DND-41 (cell line): ENCODE results near the gene SOCS3.
A peak's percentile ranks its signal among the peaks of the same experiment; 100 is the strongest.

ENCODE experiments used
- ATAC-seq: fragments of 200-7000 bp; cut with Tn5 transposase; 3 replicates; pipeline ENCODE4 v1.9.1; 2021; ENCODE audit warnings: low read depth; ENCODE audit not compliant: insufficient read depth
- DNase-seq: peaks from one replicate; pipeline ENCODE4 v3.0.0-alpha.2; 2020
- H2AFZ ChIP-seq: 2 replicates; pipeline ENCODE4 v1.6.0; 2012; ENCODE audit warnings: low read depth, low read length
- H3K27ac ChIP-seq: 2 replicates; pipeline ENCODE4 v1.5.1; 2012; ENCODE audit warnings: low read length, inconsistent platforms
- H3K27me3 ChIP-seq: fragments of 200-600 bp; sonication (generic); 2 replicates; pipeline ENCODE4 v1.6.0; 2012; ENCODE audit warnings: low read length, mild to moderate bottlenecking, inconsistent platforms; ENCODE audit not compliant: insufficient read depth, poor library complexity
- H3K36me3 ChIP-seq: 2 replicates; pipeline ENCODE4 v1.5.1; 2012; ENCODE audit warnings: low read length, inconsistent platforms; ENCODE audit not compliant: insufficient read depth
- H3K4me1 ChIP-seq: 2 replicates; pipeline ENCODE4 v1.5.1; 2012; ENCODE audit warnings: mild to moderate bottlenecking, low read length; ENCODE audit not compliant: insufficient read depth
- H3K4me2 ChIP-seq: 2 replicates; pipeline ENCODE4 v1.6.0; 2012; ENCODE audit warnings: mild to moderate bottlenecking, moderate library complexity, low read length, inconsistent platforms; ENCODE audit not compliant: insufficient read depth
- H3K4me3 ChIP-seq, 2 experiments: fragments of 200-600 bp in 1 of 2; shearing (Covaris generic) in 1 of 2; 2 replicates each; pipeline ENCODE4 v1.5.1; 2012 to 2016; ENCODE audit warnings: inconsistent platforms in 2 of 2, low read length in 2 of 2, mild to moderate bottlenecking in 2 of 2, low read depth in 1 of 2, moderate library complexity in 1 of 2
- H3K79me2 ChIP-seq: 2 replicates; pipeline ENCODE4 v1.6.0; 2012; ENCODE audit warnings: low read length, inconsistent platforms; ENCODE audit not compliant: insufficient read depth
- H3K9ac ChIP-seq: 2 replicates; pipeline ENCODE4 v1.6.0; 2012; ENCODE audit warnings: low read depth, mild to moderate bottlenecking, inconsistent platforms, low read length, moderate library complexity
- H3K9me3 ChIP-seq: 2 replicates; pipeline ENCODE4 v1.5.1; 2012; ENCODE audit warnings: low read length, moderate library complexity, mild to moderate bottlenecking, inconsistent platforms; ENCODE audit not compliant: insufficient read depth, severe bottlenecking
- H4K20me1 ChIP-seq: 2 replicates; pipeline ENCODE4 v1.6.0; 2012; ENCODE audit warnings: low read length; ENCODE audit not compliant: insufficient read depth
- EZH2 ChIP-seq: IDR thresholded peaks from 3 replicates; pipeline ENCODE4 v1.6.1; 2012; ENCODE audit warnings: borderline replicate concordance, low read depth, mild to moderate bottlenecking, moderate library complexity, low read length, inconsistent platforms; ENCODE audit not compliant: severe bottlenecking
- TF ChIP-seq, protein P1 (sequence below): IDR thresholded peaks from 2 replicates; pipeline ENCODE4 v1.5.1; 2012; ENCODE audit warnings: borderline replicate concordance, low read length, moderate library complexity, mild to moderate bottlenecking; ENCODE audit not compliant: poor library complexity, severe bottlenecking; ENCODE audit errors: extremely low read depth

Gene SOCS3

DNA sequence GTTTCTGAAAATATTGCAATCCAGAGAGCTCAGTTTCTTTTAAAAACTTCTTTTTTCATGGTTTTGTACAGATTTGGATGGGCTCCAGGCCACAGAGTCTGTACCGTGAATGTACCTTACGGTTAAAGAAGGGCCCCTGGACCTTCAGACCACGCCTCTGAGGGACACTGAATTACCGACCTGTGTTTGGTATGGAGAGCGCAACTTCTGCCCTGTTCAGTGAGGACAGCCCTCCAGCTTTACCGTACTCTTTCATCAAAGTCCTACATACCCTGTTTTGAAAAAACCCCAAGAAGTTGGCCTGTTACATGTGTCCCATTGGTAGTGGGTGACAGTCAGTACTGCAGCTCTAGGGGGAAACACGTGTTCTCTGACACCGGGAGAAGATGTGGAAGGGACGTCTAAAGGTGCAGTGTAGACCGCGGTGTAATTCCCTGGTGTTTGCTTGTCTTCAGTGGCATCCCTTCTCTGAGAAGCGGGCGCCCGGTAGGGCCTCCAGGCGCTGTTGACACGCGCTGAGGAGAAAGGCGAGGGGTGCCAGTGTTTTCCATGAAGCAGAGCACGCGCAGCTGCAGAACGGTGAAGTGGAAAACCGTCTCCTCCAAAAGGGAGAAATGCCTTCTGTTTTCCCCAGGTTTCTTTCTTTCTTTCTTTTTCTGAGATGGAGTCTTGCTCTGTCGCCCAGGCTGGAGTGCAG, 24.8 kb upstream of the SOCS3 start:
- DNase-seq (no peak), ATAC-seq (no peak)
- Histone ChIP-seq H3K36me3 (peaks cover 21% of the 10 kb centered on the region; the same call in 1 of the 2 replicates), H3K27ac (no peak overlapping the region), H3K4me2 (no peak overlapping the region), H3K4me1 (peaks cover 38% of the 10 kb centered on the region), H3K4me3 (no peak overlapping the region), H3K27me3 (no peaks in the 10 kb centered on the region), H3K9me3 (no peaks in the 10 kb centered on the region), H4K20me1 (peaks cover 68% of the 10 kb centered on the region), H3K79me2 (peaks cover 97% of the 10 kb centered on the region), H3K9ac (no peak overlapping the region), H2AFZ (no peak overlapping the region)
- TF ChIP-seq EZH2 = no peak
- TF ChIP-seq, protein P1, sequence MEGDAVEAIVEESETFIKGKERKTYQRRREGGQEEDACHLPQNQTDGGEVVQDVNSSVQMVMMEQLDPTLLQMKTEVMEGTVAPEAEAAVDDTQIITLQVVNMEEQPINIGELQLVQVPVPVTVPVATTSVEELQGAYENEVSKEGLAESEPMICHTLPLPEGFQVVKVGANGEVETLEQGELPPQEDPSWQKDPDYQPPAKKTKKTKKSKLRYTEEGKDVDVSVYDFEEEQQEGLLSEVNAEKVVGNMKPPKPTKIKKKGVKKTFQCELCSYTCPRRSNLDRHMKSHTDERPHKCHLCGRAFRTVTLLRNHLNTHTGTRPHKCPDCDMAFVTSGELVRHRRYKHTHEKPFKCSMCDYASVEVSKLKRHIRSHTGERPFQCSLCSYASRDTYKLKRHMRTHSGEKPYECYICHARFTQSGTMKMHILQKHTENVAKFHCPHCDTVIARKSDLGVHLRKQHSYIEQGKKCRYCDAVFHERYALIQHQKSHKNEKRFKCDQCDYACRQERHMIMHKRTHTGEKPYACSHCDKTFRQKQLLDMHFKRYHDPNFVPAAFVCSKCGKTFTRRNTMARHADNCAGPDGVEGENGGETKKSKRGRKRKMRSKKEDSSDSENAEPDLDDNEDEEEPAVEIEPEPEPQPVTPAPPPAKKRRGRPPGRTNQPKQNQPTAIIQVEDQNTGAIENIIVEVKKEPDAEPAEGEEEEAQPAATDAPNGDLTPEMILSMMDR = no peak

DNA sequence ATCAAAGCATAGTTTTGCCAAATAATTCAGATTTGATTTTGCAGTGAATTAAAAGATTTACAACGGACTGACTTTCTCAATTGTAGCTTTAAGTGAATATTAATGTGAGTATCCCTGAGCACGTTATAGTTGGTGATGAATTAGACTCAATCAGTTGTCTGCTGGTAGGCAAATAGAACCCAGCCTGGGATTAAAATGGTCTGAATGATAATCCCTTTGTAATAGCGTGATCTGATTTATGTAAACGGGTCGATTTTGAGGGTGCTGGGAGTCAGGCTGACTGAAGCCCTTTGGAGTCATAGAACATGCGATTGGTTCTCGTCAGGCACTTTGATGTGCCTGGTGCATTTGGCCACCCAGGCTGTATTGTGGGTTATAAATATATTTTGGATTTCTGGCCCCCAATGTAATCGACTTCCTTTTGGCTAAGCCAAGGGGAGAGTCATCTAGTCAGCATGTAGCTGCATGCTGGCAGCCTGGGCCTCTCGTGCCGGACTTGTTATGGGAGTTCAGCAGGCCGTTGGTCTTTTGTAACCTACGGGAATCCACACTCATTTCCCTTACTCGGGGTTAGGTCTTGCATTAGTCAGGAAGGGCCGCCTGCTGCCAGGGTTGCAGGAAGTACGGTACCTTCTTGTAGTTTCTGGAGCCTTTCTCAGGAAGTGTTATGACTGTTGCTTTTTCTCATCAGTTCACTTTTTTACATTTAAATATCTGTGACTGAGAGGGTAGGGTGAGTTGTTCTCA, 24.0 kb upstream of the SOCS3 start:
- no peaks in the 10 kb centered on the region for H3K27me3 ChIP-seq
- no peak for TF ChIP-seq EZH2
- peaks cover 24% of the 10 kb centered on the region for H3K36me3 ChIP-seq
- no peak overlapping the region for H3K4me2 ChIP-seq
- peak overlapping the region; percentile 50; the same call in 1 of the 2 replicates for H3K27ac ChIP-seq
- H3K79me2 ChIP-seq = peaks cover 97% of the 10 kb centered on the region
- DNase-seq = no peak
- peaks cover 71% of the 10 kb centered on the region for H4K20me1 ChIP-seq
- H3K9me3 ChIP-seq = no peaks in the 10 kb centered on the region
- no peak overlapping the region for H3K9ac ChIP-seq
- no peak for ATAC-seq
- no peak overlapping the region for H3K4me3 ChIP-seq
- no peak overlapping the region for H2AFZ ChIP-seq
- H3K4me1 ChIP-seq = peaks cover 44% of the 10 kb centered on the region

DNA sequence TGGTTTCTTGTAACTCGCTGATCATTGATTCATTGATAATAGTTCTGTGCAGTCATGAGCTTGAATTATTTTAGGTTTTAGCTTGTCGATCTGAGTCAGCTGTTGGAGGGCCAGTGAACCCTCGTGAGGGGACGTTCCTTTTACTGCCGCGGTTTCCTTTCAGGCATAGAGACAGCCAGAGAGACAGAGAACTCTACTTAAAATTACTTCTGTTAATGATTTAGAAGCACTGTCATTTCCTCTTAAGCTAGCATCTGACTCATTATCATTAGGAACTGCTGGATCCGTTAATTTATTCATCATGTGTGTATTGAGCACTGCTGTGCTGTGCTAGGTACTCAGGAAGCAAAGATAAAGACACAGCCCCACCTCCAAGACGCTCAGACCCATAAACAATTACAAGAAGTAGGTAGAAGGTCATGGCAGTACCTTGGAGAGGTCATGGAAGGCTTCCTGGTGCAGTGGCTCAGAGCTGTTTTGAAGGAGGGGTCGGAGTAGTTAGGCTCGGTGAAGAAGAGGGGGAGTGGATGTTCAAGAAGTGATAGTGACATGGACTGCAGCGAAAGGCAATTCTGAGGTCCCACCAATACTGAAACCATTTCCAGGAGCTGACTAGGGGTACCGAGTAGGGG, 21.8 kb upstream of the SOCS3 start:
- no peaks in the 10 kb centered on the region for H3K27me3 ChIP-seq
- H4K20me1 ChIP-seq = peaks cover 55% of the 10 kb centered on the region
- no peak overlapping the region for H3K4me3 ChIP-seq
- no peak overlapping the region for H3K27ac ChIP-seq
- peaks cover 51% of the 10 kb centered on the region for H3K4me1 ChIP-seq
- peak overlapping the region; percentile 95; the same call in 1 of the 2 replicates for H3K4me2 ChIP-seq
- H2AFZ ChIP-seq = no peak overlapping the region
- H3K36me3 ChIP-seq = peaks cover 24% of the 10 kb centered on the region
- ATAC-seq (no peak), DNase-seq (no peak)
- H3K9me3 ChIP-seq = no peaks in the 10 kb centered on the region
- TF ChIP-seq, protein P1 = no peak
- no peak for TF ChIP-seq EZH2
- H3K9ac ChIP-seq = peak overlapping the region; percentile 21
- peaks cover 81% of the 10 kb centered on the region for H3K79me2 ChIP-seq

DNA sequence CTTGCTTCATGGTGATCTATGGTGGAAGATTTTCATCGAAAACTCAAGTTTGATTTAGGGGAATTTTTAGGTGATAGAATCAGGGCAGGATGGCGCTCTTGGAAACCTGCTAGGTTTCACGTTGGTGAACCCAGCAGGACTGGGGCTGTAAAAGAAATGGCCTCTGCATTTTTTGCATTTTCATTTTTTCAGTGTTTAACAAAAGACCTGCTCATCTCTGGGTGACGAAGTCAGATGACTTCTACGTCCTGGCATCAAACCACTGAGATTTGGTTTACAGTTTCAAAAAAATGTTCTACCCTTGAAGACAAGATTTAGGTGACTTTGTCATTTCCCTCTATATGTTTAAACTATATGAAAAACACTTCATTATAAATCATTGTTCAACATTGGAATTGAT, 20.5 kb upstream of the SOCS3 start:
- DNase-seq (no peak), ATAC-seq (no peak)
- Histone ChIP-seq H3K4me1 (peaks cover 45% of the 10 kb centered on the region), H3K4me3 (no peak overlapping the region), H3K27me3 (no peaks in the 10 kb centered on the region), H3K79me2 (peaks cover 67% of the 10 kb centered on the region), H3K36me3 (peaks cover 24% of the 10 kb centered on the region), H3K27ac (no peak overlapping the region), H2AFZ (no peak overlapping the region), H3K9ac (peak overlapping the region; percentile 69; the same call in 1 of the 2 replicates), H3K9me3 (no peaks in the 10 kb centered on the region), H3K4me2 (peak overlapping the region; percentile 95), H4K20me1 (peaks cover 42% of the 10 kb centered on the region)
- no peak for TF ChIP-seq EZH2
- TF ChIP-seq, protein P1 = no peak
